Measurements from ENCODE around the gene MTERF4.

MTERF4 gene

DNA sequence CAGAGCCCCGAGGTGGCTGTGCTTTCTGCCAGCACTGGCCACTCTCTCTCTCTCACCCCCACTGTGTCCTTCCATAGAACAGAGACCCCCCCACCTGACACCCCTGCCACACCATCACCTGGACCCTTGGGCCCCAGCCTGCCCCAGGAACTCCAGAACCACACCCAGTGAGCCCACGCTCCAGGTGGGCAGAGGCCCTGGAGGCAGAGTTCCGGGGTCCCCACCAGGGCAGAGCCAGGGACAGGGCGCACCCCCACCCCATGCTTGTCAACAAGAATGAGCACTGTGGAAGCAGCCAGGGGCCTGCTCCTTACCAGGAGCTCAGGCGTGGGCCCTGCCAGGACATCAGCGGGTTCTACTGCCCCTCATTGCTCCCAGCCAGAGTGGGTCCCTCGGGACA lies 32.6 kb upstream of the MTERF4 start:
- no peak for DNase-seq (ENCODE audit: low read depth in 2 of 2, low spot score in 1 of 2)

DNA sequence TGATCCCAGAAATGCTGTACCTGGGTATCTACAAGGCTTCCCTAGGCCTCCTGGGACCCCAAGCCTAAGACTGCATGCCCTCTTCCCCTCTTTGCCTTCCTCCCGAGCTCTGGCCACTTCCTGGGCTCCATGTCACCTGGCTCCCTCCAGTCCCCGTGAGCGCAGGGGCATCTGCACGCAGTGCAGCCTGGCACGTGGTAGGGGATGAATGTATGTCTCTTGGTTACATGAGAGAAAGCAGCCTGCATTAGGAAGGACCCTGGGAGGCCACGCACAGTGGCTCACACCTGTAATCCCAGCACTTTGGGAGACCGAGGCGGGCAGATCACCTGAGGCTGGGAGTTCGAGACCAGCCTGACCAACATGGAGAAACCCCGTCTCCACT lies 31.3 kb upstream of the MTERF4 start:
- no peak for DNase-seq (ENCODE audit: low read depth in 2 of 2, low spot score in 1 of 2)

DNA sequence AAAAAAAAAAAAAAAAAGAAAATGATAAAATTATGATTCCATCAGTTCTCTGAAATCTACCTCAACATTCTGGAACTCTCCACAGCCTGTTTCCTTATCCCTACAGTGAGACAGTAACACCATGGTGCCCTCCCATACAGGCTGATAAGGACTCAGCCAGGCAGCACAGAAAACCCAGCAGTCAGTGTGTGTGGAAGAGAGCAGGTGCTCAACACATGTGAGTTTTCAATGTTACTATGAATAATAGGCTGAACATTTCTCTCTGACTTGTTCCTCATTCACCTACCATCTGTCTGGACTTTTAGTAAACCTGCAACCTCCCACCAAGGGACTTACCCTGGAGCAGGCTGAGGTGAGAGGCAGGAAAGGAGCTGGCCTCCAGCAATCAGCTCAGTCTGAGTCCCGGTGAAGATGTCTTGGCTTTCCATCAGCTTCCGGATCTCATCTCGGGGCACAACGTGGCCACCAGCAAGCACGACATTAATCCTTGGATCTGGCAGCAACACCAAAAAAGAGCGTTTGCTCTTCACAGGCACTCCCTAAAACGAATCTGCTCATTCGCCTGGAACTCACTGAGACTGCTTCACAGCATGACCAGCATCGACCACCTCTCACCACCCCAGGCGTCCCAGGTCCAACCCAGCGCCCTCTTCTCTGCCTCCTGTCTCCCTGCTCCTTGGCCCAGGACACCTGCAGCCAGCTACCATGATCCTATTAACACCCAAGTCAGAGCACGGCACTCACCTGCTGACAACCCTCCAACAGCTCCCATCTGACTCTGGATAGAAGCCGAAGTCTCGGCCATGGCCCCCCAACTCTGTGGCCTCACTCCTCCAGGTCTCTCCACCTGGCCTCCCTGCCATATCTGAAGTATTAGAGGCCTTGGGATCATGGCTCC lies 30.7 kb upstream of the MTERF4 start:
- DNase-seq (ENCODE audit: low read depth in 2 of 2, low spot score in 1 of 2) = no peak

DNA sequence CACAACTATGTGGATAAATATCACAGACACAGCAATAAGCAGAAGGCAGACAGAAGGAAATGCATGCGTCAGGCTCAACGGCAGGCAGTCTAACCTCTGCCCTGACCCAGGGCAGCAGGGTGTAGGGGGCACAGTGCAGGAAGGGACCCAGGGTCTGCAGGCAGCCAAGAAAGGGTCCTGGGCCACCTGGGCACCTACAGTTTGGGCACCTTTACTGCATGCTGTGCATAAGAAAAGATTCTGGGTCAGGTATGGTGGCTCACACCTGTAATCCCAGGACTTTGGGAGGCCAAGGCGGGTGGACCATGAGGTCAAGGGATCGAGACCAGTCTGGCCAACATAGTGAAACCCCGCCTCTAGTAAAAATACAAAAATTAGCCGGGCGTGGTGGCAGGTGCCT lies 29.4 kb upstream of the MTERF4 start:
- DNase-seq (ENCODE audit: low read depth in 2 of 2, low spot score in 1 of 2) = no peak

DNA sequence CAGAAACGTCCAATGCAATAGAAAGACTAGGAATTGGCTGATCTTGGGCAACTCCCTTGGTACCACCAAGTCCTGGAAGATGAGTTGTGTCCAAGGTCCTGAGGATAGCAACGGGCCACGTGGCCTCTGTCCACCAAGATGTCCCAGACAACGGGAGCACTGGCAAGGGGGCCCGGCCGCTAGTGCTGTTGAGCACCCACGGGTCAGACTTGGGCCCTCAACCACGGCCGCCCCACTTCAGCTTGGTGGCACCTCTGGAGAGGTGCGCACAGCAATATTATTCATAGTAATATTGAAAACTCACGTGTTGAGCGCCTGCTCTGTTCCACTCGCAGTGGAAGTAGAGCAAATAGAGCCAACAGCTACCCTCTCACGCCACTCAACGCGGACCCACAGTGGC lies 28.2 kb upstream of the MTERF4 start:
- DNase-seq (ENCODE audit: low read depth in 2 of 2, low spot score in 1 of 2) = no peak

DNA sequence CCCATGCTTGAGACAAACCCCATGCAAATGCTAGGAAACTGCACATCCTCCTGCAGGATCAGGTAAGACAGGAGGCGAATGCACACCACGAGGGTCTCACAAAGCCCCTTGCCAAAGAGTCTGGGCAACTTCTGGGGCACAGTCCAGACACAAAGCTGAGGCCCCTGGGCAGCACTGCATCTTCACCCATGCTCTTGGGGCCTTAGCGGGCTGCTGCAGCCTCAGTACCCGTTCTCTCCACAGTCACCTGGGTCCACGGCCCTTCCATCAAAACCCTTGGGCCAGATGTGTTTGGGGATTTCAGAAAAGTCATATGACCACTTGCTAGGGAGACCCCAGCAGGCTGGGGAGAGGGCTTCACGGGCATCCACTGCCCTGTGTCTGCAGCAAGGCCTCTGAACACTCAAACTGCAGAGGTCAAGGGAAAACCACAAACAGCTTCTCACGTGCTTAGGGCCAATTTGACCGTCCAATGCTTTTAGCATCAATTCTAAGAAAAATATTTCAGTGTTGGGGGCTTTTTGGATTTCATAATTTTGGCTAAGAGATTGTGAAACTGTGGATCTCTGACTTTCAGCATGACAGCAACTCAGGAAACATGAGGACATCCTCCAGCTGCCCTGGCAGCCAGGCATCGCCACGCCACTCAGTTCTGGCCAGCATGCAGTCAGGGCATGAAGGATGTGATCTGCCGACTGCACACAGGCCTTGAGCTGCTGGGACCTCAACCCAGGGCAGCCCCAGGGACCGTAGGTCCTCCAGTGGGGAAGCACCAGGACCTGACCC lies 27.2 kb upstream of the MTERF4 start:
- no peak for DNase-seq (ENCODE audit: low read depth in 2 of 2, low spot score in 1 of 2)

DNA sequence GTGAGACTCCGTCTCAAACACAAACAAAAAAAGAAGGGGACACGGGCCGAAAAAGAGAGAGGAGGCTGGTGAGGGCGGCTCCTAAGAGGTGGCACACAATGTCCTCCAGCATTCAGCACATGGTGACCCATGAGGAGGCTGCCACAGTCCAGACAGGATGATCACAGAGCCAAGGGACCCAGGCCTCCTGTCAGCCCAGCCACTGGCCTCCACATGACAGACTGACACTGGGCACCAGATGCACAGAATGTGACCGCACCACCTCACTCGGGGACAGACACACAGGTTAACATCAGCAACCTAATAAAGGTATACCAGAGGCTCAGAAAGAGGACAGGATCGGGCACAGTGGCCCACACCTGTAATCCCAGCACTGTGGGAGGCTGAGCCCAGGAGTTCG lies 26.2 kb upstream of the MTERF4 start:
- DNase-seq (ENCODE audit: low read depth in 2 of 2, low spot score in 1 of 2) = no peak

DNA sequence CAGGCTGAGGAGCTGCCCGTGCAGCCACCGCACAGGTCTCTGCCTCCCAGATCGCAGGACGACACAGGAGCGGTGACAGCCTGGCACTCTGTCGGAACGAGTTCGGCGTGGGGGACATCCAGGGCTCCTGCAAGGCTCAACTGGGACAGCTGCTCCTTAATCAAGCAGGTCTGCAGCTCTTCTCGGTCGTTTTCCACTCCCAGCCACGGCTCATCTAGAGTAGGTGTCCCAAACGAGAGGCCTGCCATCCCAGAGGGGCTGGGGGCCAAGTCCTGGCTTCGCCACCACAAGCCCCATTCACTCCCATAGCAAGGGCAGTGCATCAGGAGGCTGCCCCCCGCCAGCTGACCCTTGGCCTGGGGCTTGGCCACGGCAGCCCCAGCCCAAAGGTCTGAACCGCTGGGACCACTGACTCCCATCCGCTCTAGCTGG lies 24.7 kb upstream of the MTERF4 start:
- DNase-seq (ENCODE audit: low read depth in 2 of 2, low spot score in 1 of 2) = no peak

DNA sequence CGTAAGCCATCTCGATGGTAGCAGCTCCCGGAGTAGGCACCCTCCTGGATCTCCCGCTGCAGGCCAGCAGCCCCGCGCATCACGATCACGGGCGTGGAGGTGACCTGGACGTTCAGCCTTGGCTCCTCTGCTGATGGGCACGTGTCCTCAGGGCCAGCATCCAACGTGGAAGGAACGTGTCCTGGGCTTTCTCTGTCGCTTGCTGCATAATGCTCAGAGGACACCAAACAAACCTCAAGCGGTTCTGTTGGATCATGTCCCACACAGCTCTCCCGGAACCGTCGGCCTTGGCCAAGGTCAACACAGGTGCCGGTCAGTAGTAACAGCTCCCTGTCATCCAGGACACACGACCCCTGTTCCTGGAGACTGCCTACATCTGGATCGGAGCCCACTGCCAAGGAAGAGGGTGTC lies 24.1 kb upstream of the MTERF4 start:
- no peak for DNase-seq (ENCODE audit: low read depth in 2 of 2, low spot score in 1 of 2)

DNA sequence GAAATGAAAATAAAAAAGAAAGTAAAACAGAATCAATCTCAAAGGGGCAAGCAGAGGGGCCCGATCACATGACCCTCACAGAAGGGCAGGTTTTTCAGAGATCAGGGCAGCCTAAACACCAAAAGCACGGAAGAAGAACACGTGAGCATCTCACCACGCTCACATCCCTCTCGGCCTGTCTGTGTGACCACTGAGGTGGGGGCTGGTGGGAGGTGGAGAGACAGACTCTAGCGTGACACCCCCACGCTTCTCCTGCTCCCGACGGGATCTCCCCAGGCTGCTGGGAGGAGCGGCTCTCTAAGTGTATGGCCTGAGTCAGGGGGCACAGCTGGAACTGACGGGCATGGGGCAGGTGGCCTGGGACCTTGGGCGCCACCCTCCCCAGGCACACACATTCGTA lies 23.5 kb upstream of the MTERF4 start:
- DNase-seq (ENCODE audit: low read depth in 2 of 2, low spot score in 1 of 2) = no peak

DNA sequence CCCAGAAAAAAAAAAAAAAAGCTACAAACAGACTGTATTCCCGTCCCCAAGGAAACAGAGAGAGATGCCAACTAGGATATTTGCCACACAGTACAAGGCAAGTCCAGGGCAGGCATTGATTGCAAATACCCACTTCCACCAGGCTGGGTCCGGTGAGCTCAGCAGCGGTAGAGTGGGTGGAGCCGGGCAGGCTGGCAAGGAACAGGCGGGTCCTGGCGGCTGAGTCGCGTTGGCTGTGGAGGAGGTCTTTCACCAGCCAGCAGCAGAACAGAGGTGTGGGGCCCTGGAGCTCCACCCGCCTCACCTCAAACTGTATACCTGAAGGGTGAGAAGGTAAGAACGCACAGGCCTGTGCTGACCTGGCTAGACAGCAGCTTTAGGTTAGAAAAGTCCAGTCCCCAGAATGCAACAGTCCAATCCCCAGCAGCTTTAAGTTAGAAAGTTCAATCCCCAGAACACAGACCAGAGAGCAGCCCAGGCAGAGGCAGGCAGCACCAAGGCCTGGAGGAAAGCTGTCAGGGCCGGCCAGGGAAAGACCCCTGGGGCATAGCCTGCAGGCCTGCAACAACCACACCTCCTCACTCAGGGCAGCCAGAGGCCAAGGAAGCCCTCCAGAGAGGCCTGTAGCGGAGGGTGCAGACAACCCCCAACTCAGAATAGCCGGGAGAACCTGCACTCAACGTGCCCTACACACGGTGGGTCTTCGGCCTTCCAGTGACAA lies 21.9 kb upstream of the MTERF4 start:
- no peak for DNase-seq (ENCODE audit: low read depth in 2 of 2, low spot score in 1 of 2)

DNA sequence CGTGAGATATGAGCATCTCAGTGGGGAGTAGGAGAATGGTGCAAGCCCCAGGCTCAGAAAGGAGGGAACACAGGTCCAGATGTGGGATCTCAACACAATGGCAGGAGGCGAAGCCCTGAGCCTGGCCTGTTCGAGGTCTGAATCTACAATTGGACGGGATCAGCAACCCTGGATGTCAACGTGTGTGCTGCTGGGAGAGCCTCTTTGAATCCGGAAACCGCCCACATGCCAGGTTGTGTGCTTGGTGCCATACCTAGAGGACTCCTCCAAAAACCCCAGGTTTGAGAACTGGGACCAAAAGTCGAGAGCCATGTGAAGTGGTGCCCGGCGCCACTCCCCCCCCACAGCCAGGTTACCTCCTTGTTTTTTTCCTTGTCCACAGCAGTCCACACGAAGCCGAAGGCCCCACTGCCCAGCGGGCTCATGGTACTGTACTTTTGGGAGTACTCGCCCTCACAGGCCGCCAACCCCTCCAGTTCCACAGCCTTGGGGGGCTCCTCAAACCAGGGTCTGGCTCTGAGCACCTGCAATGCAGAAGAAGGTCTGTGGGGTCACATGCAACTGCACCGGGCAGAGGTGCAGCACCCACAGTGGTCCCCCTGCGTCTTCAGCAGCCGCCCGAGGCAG lies 20.4 kb upstream of the MTERF4 start:
- DNase-seq (ENCODE audit: low read depth in 2 of 2, low spot score in 1 of 2) = no peak

DNA sequence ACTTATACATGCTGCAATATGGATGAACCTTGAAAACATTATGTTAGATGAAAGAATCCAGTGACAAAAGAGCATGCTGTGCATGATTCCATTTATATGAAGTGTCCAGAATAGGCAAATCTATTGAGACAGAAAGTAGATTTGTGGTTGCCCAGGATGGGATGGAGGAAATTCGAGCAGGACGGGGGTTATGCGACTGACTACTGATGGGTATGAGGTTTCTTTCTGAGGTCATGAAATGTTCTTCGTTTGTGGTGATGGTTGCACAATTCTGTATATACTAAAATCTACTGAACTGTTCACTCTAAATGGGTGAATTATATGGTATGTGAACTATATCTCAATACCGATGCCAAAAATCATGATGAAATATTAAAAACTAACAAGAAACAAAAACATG lies 18.9 kb upstream of the MTERF4 start:
- no peak for DNase-seq (ENCODE audit: low read depth in 2 of 2, low spot score in 1 of 2)

DNA sequence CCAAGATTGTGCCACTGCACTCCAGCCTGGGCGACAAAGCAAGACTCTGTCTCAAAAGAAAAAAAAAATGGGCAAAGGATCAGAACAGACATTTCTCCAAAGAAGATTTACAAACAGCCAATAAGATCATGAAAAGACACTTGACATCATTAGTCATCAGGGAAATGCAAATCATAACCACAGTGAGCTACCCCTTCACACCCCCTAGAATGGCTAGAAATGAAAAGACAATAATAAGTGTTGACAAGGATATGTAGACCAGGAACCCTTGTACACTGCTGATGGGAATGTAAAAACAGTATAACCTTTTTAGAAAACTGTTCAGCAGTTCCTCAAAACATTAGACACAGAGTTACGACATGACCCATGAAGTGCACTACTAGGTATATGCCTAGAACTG lies 18.4 kb upstream of the MTERF4 start:
- DNase-seq (ENCODE audit: low read depth in 2 of 2, low spot score in 1 of 2) = no peak

DNA sequence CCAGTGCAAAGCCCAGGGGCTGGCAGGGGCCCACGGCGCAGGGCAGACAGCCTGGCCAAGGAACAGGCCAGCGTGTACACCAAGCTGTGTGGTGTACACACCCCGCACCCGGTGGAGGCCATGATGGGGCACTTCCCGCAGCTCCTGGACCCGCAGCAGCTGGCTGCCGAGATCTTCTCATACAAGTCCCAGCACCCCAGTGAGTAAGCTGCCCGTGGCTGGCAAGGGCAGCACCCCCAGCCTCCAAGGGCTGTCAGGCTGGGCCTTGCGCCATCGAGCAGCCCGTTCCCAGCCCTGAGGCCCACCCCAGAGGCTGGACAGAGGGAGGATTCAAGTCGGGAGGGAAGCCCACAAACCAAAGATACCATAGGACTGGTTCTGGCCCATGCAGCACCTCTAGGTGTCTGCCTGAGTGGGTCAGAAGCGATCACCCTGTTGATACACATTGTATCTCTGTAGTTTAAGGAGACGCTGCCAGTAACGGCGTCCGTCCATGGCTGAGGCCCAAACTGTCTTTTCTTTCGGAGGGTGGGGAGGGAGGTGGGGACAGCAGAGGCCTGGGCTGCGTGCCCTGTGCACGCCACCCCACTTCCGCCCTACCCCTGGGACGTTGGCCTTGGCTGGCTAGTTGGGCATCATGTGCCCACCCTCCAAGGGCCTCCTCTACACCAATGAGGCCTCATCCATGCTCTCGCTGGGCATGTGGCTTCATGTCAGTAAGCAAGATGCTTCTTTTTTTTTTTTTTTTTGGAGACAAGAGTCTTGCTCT lies 16.8 kb upstream of the MTERF4 start:
- no peak for DNase-seq (ENCODE audit: low read depth in 2 of 2, low spot score in 1 of 2)

DNA sequence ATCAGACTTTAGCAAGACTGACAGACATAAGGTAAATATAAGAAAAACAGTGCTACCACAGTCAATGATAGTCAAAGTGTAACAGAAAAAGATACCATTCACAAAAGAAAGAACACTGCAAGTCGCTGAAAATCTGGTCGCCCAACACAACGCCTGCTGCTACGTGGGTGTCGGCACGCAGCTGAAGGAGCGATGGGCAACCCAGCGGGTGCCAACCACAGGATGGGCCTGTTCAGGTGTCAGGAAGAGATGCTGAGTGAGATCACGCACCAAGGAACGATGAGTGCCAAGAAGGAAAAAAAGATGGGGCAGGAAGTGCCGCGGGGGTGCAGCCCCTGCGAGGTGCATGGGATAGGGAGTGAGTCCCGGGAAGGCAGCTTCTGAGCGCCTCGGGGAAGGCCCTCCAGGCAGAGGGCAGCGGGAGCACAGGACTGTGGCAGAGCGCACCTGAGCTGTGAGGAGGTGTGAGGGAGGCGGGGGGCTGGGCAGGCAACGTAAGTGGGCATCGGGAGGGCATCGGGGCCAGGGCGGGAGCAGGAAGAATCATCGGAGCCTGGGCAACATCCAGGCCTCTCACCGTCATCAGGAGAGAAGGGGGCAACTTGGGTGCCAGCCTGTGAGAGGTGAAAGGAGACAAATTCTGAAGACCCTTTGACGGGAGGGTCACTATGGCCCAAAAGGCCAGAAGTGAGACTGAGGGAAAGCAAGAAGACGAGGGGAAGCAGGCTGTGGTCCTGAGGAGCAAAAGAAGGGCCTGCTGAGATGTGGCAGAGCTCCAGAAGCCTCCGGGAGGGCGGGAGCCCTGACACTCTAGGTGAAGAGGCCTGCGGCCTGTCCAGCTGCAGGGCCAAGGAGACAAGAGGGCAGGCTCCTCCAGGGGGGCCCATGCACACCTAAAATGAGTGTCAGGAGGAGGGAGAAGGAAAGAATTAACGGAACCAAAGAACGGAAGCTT lies 14.8 kb upstream of the MTERF4 start:
- DNase-seq (ENCODE audit: low read depth in 2 of 2, low spot score in 1 of 2) = no peak

DNA sequence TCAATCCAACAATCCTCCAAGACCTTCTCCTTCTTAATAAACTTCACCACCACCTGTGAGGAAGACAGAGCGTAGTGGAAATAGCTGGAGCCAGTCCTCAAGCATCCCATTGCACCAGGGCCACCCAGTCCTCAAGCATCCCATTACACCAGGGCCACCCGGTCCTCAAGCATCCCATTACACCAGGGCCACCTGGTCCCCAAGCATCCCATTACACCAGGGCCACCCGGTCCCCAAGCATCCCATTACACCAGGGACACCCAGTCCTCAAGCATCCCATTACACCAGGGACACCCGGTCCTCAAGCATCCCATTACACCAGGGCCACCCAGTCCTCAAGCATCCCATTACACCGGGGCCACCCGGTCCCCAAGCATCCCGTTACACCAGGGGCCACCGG lies 13.3 kb upstream of the MTERF4 start:
- no peak for DNase-seq (ENCODE audit: low read depth in 2 of 2, low spot score in 1 of 2)

DNA sequence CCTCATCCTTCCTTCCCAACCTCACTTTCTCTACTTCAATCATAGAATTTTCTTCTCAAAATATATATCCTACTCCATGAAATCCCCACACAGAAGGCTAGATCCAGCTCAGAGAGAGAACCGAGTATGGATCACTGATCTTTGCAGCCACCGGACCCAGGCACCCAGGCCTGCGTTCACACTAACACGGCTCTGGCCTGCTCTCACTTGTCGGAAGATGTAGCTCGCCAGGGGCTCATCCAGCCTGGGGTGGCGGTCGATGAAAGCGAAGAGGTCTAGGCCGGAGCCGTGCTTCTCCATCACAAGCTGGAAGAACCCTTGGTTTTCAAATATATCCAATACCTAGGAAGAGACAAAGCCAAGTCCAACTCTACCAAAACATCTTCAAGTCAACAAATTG lies 12.7 kb upstream of the MTERF4 start:
- no peak for DNase-seq (ENCODE audit: low read depth in 2 of 2, low spot score in 1 of 2)

DNA sequence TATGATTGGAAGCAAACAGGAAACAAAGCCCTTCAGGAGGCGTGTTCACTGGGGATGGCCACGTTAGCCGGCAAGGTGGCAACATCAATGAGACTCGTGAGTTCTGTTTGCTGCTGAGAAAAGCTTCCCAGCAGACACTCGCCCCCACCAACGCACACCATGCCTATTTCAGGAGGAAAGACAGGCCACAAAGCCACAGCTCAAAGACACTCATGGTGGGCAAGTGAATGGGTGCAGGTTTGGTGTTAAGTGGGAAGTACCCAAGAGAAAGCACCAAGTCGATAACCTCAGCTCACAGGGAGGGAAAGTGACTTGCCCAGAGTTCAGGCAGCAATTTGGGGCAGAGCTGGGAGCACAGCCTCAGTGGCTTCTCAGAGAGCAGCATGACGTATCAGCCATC lies 10.5 kb upstream of the MTERF4 start:
- no peak for DNase-seq (ENCODE audit: low read depth in 2 of 2, low spot score in 1 of 2)

DNA sequence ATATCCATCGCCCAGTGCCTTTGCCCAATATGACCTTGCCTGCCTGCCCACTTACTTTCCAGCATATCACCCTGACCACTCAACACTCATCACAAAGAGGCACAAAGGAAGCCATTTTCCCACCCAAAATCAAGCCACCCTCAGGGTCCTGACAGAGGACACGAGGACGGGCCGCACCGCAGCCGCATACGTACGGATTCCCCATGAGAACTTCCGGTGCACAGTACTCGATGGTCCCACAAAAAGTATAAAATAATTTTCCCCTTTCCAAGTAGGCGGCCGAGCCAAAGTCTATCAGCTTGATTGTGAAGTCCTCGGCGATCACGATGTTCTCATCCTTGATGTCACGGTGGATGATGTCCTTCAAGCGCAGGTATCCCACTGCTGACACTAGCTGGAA lies 10.0 kb upstream of the MTERF4 start:
- DNase-seq (ENCODE audit: low read depth in 2 of 2, low spot score in 1 of 2) = no peak
